Peyer's patch (tissue), 4 donors: ENCODE data around the gene CEND1. TPM values are rescaled to one million over a fixed set of nuclear protein-coding genes. Genes with fewer than 3 reads are reported as not detected.

Source experiments
- DNase-seq, 3 donors: peaks; one replicate each; pipeline ENCODE4 v3.0.0-alpha.2; 2017 to 2019
- H3K27ac ChIP-seq, 4 donors: fragments of 200-600 bp; sonication (generic); one replicate each; pipeline ENCODE4 v1.5.1; 2016 to 2019
- H3K27me3 ChIP-seq, 2 donors: fragments of 200-600 bp; sonication (generic); one replicate each; pipeline ENCODE4 v1.5.1; 2019
- H3K36me3 ChIP-seq, 3 donors: fragments of 200-600 bp; sonication (generic); one replicate each; pipeline ENCODE4 v1.5.1; 2016 to 2019
- H3K4me1 ChIP-seq, 4 donors: fragments of 200-600 bp; sonication (generic); one replicate each; pipeline ENCODE4 v1.5.1; 2016 to 2019
- H3K4me3 ChIP-seq, 4 donors: fragments of 200-600 bp; sonication (generic); 1 replicate in 3 of 4; 2 replicates in 1 of 4; pipeline ENCODE4 v1.5.1; 2016 to 2019; ENCODE audit warnings: mild to moderate bottlenecking in 1 of 4
- H3K9me3 ChIP-seq, 4 donors: fragments of 200-600 bp; sonication (generic); one replicate each; pipeline ENCODE4 v1.5.1; 2016 to 2019; ENCODE audit warnings: mild to moderate bottlenecking in 1 of 4
- POLR2A ChIP-seq, 2 donors: fragments of 450-650 bp; IDR thresholded peaks; one replicate each; pipeline ENCODE4 v1.5.1; 2017; ENCODE audit warnings: antibody characterized with exemption in 2 of 2, mild to moderate bottlenecking in 2 of 2, moderate library complexity in 2 of 2
- total RNA-seq, 4 donors: library from RNA; depleted of rRNA; stranded (reverse); fragments of >200 nt; gene quantifications; one replicate each; pipeline ENCODE4 v1.1.0, GENCODE V29; 2016
- TF ChIP-seq, protein P1 (sequence below), 6 experiments: fragments of 450-650 bp in 4 of 6; fragments of 200-600 bp in 2 of 6; sonication (generic) in 1 of 6; IDR thresholded peaks; one replicate each; pipeline ENCODE4 v1.5.1; 2017 to 2019; ENCODE audit warnings: antibody characterized with exemption in 6 of 6, mild to moderate bottlenecking in 3 of 6, moderate library complexity in 1 of 6

Gene CEND1
- total RNA-seq, 4 donors from 2014 or later = not detected

DNA sequence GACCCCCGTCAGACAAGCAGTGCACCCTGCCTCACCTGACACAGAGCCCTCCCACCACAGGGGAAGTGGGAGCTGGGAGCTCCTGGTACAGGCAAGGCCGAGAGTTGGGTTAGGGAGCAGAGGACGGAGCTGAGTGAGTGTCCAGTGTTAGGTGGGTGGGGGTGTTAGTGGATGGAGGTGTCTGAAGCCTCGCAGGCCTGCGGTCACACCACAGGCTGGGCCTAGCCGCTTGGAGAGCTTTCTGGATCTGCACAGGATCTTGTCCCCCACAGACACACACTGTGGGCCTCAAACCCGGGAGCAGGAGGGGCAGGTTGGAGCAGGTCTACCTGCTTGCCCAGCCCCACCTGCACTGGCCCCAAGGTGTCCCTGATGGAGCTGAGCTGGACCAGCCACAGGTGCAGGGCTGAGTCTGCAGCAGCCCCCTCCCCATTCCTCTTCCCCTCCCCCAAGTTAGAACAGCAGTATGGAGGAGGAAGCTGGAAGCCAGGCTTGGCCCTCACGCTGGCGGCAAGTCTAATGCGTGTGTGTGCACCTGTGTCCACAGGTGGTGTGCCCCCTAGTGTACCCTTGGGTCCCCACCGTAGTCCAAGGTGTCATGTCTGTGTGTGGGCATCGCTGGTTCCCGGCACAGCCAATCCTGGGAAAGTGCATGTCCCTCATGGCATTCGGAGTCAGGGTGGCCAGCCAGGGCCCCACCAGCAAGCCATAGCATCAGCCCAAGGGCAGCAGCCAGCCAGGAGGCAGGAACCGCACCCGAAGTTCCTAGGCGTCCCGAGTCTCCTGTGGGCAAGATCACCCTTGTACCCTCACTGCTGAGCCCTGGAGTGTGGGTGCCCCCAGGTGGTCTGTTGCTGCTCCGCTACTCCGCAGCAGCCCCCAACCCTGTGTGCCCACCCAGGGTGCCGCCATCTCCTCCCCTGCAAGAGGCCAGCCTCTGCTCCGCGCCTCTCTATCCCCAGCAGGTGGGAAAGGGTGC, 10.6 kb downstream of the CEND1 start:
- peaks cover 0 to 57% (median 12%) of the 10 kb centered on the region in 4 donors for H3K4me1 ChIP-seq
- H3K4me3 ChIP-seq = no peak overlapping the region
- no peak for DNase-seq
- peaks cover 0 to 12% (median 0%) of the 10 kb centered on the region in 3 donors for H3K36me3 ChIP-seq
- no peak overlapping the region for H3K27ac ChIP-seq
- H3K27me3 ChIP-seq = no peaks in the 10 kb centered on the region
- no peaks in the 10 kb centered on the region for H3K9me3 ChIP-seq
- TF ChIP-seq POLR2A (IDR thresholded peaks at IDR 0.05) = no peak
- TF ChIP-seq, protein P1, sequence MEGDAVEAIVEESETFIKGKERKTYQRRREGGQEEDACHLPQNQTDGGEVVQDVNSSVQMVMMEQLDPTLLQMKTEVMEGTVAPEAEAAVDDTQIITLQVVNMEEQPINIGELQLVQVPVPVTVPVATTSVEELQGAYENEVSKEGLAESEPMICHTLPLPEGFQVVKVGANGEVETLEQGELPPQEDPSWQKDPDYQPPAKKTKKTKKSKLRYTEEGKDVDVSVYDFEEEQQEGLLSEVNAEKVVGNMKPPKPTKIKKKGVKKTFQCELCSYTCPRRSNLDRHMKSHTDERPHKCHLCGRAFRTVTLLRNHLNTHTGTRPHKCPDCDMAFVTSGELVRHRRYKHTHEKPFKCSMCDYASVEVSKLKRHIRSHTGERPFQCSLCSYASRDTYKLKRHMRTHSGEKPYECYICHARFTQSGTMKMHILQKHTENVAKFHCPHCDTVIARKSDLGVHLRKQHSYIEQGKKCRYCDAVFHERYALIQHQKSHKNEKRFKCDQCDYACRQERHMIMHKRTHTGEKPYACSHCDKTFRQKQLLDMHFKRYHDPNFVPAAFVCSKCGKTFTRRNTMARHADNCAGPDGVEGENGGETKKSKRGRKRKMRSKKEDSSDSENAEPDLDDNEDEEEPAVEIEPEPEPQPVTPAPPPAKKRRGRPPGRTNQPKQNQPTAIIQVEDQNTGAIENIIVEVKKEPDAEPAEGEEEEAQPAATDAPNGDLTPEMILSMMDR (IDR thresholded peaks at IDR 0.05) = no peak

DNA sequence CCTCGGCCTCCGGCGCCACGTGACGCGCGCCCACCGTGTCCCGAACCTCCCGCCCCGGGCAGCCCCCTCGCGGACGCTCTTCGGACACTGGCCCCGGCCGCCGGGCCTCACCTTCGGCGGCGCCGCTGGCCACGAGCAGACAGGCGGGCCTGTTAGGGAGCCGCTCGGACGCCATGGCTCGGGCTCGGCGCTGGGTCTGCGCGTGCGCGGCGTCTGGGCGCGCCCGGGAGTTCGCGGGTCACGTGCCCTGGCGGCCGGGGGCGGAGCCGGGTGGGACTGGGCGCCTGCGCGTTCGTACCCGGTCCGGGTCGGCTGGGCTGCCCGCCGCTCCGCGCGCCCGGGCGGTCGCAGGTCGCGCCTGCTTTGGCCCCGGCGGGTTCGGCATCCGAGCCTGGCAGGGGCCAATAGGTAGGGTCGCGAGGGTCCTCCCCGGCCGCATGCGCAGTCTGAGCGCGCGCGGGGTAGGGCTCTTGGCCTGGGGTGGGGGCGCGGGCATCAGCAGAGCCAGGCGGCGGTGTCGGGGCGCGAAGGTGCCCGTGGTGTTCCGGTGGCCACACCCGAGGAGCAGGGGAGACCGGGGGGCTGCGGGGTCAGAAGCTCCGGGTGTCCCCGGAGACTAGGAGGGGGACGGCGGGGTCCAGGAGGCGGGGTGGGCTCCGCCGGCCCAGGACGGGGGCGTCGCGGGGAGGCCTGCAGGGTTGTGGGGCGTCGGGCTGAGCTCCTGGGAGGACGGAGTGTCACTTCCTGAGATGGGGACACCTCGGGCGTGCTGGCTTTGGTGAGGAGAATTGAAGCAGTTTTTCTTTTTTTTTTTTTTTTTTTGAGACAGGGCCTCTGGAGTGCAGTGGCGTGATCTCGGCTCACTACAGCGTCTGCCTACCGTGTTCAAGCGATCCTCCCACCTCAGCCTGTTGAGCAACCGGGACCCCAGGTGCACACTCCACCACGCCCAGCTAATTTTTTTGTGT, 12.3 kb downstream of the CEND1 start, which contains the start of gene GATD1:
TSS of gene GATD1 (minus strand) at position 200 of the 968 bp plus-strand sequence. CDS start at position 175, 25 bp downstream.
- Histone ChIP-seq H3K9me3 (no peaks in the 10 kb centered on the region), H3K4me3 (peak within 1 kb of the TSS; percentile 70 to 97 (median 81)), H3K36me3 (peaks cover 0 to 18% (median 0%) of the 10 kb centered on the region in 3 donors), H3K27ac (peak within 1 kb of the TSS; percentile 76 to 92 (median 88)), H3K27me3 (no peaks in the 10 kb centered on the region), H3K4me1 (peaks cover 0 to 45% (median 12%) of the 10 kb centered on the region in 4 donors)
- peak; percentile 88 to 98 (median 96) for DNase-seq
- peak; percentile 76 to 91 for TF ChIP-seq POLR2A (IDR thresholded peaks at IDR 0.05)
- TF ChIP-seq, protein P1 (IDR thresholded peaks at IDR 0.05) = peak in 1 of 6 experiments; percentile 10

DNA sequence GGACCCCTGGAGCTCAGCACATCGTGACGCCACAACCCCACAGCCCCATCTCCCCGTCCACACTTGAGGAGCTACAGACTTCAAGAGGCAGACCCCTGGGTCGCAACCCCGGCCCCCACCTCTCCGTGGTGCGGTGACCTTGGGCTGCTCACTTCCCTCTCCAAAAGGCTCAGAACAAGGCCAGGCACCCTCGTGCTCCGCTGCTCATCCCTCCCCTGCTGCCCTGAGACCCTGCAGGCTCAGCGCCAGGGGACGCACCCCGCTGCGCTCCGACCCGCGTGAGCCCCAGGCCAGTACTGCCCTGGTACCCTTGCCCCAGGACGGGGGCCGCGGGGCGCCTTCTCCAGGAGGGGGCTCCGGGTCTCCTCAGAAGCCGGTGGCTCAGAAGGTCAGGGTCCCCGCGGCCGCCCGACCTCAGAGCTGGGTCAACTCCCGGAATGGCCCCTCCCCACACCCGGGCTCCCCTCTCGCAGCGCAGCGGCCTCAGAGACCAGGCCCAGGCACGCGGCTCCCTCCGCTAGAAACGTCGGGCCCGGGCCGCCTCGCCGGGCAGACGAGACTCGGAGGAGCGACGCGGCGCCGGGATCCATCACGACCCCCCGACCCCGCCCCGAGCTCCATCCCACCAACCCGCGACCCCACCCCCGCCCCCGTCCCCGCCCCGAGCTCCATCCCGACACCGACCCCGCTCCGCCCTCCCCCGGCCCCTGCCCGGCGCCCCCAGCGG, 13.2 kb downstream of the CEND1 start:
- Histone ChIP-seq H3K27me3 (no peaks in the 10 kb centered on the region), H3K4me1 (peaks cover 0 to 42% (median 12%) of the 10 kb centered on the region in 4 donors), H3K36me3 (peaks cover 0 to 27% (median 0%) of the 10 kb centered on the region in 3 donors), H3K4me3 (peak overlapping the region; percentile 70 to 97 (median 81)), H3K27ac (peak overlapping the region; percentile 76 to 92 (median 88)), H3K9me3 (no peaks in the 10 kb centered on the region)
- DNase-seq = no peak
- no peak for TF ChIP-seq POLR2A (IDR thresholded peaks at IDR 0.05)

DNA sequence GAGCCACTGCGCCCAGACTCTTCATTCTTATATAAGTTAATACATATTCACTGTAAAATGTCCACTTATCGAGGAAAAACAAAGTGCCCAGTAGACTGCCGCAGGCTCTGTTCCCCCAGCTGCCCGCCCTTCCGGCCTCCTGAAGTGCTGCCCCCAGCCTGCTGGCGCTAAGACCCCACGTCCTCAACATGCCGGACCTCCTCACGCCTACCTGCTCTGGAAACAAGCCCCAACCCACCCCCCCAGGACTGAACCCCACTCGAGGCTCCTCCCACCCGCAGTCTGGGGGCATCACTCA, 13.7 kb downstream of the CEND1 start:
- Histone ChIP-seq H3K4me1 (peaks cover 0 to 42% (median 12%) of the 10 kb centered on the region in 4 donors), H3K4me3 (peak overlapping the region; percentile 70 to 97 (median 81)), H3K27me3 (no peaks in the 10 kb centered on the region), H3K36me3 (peaks cover 0 to 32% (median 0%) of the 10 kb centered on the region in 3 donors), H3K27ac (peak overlapping the region in 2 of 4 donors; percentile 86 to 92), H3K9me3 (no peaks in the 10 kb centered on the region)
- no peak for DNase-seq
- TF ChIP-seq, protein P1 (IDR thresholded peaks at IDR 0.05) = no peak
- no peak for TF ChIP-seq POLR2A (IDR thresholded peaks at IDR 0.05)

DNA sequence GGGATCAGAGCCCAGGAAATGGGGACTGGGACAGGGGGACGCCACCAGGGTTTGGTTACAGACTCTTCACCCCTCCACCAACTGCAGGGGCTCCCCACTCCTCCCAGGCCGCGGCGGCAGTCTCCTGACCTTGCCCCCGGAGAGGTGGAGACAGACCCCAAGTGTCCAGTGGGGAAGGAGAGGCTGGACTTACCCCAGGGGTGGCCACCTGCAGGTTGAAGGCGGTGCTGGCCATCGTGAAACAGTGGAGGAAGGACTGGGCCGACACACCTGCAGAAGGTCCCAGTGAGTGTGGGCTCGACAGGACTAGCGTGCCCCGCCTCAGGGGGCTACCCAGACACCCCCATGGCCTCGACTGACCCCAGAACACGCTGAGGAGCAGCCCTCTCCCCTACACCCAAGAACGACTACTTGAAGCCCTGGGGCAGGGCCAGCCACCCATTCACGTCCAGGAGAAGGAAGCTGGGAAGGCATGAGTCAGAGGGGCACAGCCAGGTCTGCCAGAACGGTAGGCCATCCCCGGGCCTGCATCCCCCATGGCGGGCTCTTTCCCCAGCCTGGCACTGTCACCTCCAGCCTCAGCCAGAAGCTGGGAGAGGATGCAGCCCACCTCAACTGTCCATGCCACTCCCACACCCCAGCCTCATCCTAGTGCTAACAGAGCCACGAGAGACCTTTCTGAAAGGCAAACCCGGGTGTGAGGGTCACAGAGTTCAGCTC, 14.9 kb downstream of the CEND1 start:
- Histone ChIP-seq H3K4me1 (peaks cover 0 to 41% (median 12%) of the 10 kb centered on the region in 4 donors), H3K9me3 (no peaks in the 10 kb centered on the region), H3K4me3 (no peak overlapping the region), H3K36me3 (peaks cover 0 to 38% (median 0%) of the 10 kb centered on the region in 3 donors), H3K27ac (no peak overlapping the region), H3K27me3 (no peaks in the 10 kb centered on the region)
- TF ChIP-seq, protein P1 (IDR thresholded peaks at IDR 0.05) = no peak
- TF ChIP-seq POLR2A (IDR thresholded peaks at IDR 0.05) = no peak
- no peak for DNase-seq
